Upper lobe of left lung (tissue), 4 donors: ENCODE results near the gene DGCR2.

Experiments used
- EP300 ChIP-seq, 4 donors: sonication (generic); formaldehyde crosslinking; IDR thresholded peaks; one replicate each; pipeline ENCODE4 v1.5.1; 2017; ENCODE audit warnings: antibody characterized with exemption in 4 of 4, control low read depth in 2 of 4
- POLR2A ChIP-seq, 4 donors: fragments of 450-650 bp; IDR thresholded peaks; one replicate each; pipeline ENCODE4 v1.5.1; 2016 to 2017; ENCODE audit warnings: antibody characterized with exemption in 4 of 4, mild to moderate bottlenecking in 2 of 4
- POLR2AphosphoS5 ChIP-seq, 2 donors: sonication (generic); formaldehyde crosslinking; IDR thresholded peaks; one replicate each; pipeline ENCODE4 v1.5.1; 2017; ENCODE audit warnings: antibody characterized with exemption in 2 of 2
- TF ChIP-seq, protein P1 (sequence below), 6 experiments: fragments of 450-650 bp in 4 of 6; fragments of 200-600 bp in 2 of 6; sonication (generic) in 2 of 6; IDR thresholded peaks; one replicate each; pipeline ENCODE4 v1.5.1; 2016 to 2019; ENCODE audit warnings: antibody characterized with exemption in 6 of 6

DNA sequence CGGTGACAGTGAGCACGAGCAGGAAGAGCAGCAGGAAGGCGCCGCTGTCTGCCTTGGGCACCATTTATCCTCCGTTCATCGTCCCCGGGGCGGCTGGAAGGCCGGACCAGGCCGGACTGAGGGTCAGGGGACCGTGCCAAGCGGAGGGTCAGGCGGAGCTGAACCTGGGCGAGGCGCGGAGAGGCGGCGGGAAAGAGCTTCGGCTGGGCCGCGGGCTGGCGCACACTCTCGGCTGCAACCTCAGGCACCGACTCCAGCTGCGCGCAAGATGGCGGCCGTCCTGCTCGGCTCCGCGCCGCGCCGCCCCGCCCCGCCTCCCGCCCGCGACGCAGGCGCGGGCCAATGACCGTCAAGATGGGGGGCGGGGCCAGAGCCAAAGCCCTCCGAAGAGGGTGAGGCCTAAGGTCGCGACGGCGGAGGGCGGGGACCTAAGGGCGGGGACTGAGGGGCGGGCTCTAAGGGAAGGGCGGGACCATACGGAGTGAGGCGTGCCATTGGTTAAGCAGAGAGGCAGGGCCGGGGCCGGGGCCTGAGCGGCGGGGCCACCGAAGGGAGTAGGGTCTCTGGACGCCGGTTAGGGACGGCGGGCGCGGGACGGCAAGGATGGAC, at the start of gene DGCR2:
- TF ChIP-seq, protein P1, sequence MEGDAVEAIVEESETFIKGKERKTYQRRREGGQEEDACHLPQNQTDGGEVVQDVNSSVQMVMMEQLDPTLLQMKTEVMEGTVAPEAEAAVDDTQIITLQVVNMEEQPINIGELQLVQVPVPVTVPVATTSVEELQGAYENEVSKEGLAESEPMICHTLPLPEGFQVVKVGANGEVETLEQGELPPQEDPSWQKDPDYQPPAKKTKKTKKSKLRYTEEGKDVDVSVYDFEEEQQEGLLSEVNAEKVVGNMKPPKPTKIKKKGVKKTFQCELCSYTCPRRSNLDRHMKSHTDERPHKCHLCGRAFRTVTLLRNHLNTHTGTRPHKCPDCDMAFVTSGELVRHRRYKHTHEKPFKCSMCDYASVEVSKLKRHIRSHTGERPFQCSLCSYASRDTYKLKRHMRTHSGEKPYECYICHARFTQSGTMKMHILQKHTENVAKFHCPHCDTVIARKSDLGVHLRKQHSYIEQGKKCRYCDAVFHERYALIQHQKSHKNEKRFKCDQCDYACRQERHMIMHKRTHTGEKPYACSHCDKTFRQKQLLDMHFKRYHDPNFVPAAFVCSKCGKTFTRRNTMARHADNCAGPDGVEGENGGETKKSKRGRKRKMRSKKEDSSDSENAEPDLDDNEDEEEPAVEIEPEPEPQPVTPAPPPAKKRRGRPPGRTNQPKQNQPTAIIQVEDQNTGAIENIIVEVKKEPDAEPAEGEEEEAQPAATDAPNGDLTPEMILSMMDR (IDR thresholded peaks at IDR 0.05), result peak in 1 of 6 experiments; percentile 4
- TF ChIP-seq POLR2A (IDR thresholded peaks at IDR 0.05) (peak in 3 of 4 donors; percentile 79 to 89 (median 87)), POLR2AphosphoS5 (IDR thresholded peaks at IDR 0.05) (peak; percentile 78 to 80), EP300 (IDR thresholded peaks at IDR 0.05) (no peak)
